Mucosa of stomach (tissue), 1 donor: ENCODE results near the gene HMGCR.

ENCODE experiments used
- H3K27me3 ChIP-seq: one replicate; pipeline ENCODE4 v1.7.0; 2013; ENCODE audit warnings: mild to moderate bottlenecking, low read length; ENCODE audit not compliant: control insufficient read depth, insufficient read depth
- H3K36me3 ChIP-seq: one replicate; pipeline ENCODE4 v1.7.0; 2013; ENCODE audit warnings: low read length; ENCODE audit not compliant: control insufficient read depth, insufficient read depth
- H3K4me1 ChIP-seq: one replicate; pipeline ENCODE4 v1.7.0; 2013; ENCODE audit warnings: mild to moderate bottlenecking, low read length; ENCODE audit not compliant: control insufficient read depth, insufficient read depth
- H3K4me3 ChIP-seq: one replicate; pipeline ENCODE4 v1.7.0; 2013; ENCODE audit warnings: low read length
- H3K9ac ChIP-seq: one replicate; pipeline ENCODE4 v1.7.0; 2013; ENCODE audit warnings: mild to moderate bottlenecking, low read length, moderate library complexity
- H3K9me3 ChIP-seq: one replicate; pipeline ENCODE4 v1.7.0; 2013; ENCODE audit warnings: mild to moderate bottlenecking, low read length, moderate library complexity; ENCODE audit not compliant: control insufficient read depth
- donor health status: Pancreatic carcinoma.

Gene HMGCR

GRCh38 chr5:75366787-75367186 is 29.8 kb downstream of the HMGCR start:
- Histone ChIP-seq H3K9me3 (no peaks in the 10 kb centered on the region), H3K27me3 (no peaks in the 10 kb centered on the region), H3K36me3 (no peaks in the 10 kb centered on the region), H3K4me3 (no peak overlapping the region), H3K9ac (no peak overlapping the region), H3K4me1 (peaks cover 15% of the 10 kb centered on the region)

GRCh38 chr5:75367401-75367800 is 30.4 kb downstream of the HMGCR start:
- Histone ChIP-seq H3K27me3 (no peaks in the 10 kb centered on the region), H3K9me3 (no peaks in the 10 kb centered on the region), H3K4me1 (peaks cover 15% of the 10 kb centered on the region), H3K4me3 (no peak overlapping the region), H3K36me3 (no peaks in the 10 kb centered on the region), H3K9ac (no peak overlapping the region)

- peaks cover 8% of the 10 kb centered on the region for H3K4me1 ChIP-seq
- no peak overlapping the region for H3K9ac ChIP-seq
- no peak overlapping the region for H3K4me3 ChIP-seq
- H3K36me3 ChIP-seq: no peaks in the 10 kb centered on the region
- H3K27me3 ChIP-seq: no peaks in the 10 kb centered on the region
- no peaks in the 10 kb centered on the region for H3K9me3 ChIP-seq
Observed at GRCh38 chr5:75368391-75368790, 31.4 kb downstream of the HMGCR start.

GRCh38 chr5:75373862-75374261 is 36.8 kb downstream of the HMGCR start:
- Histone ChIP-seq H3K27me3 (no peaks in the 10 kb centered on the region), H3K4me1 (no peaks in the 10 kb centered on the region), H3K36me3 (no peaks in the 10 kb centered on the region), H3K9ac (no peak overlapping the region), H3K9me3 (no peaks in the 10 kb centered on the region), H3K4me3 (no peak overlapping the region)

GRCh38 chr5:75374394-75374814 is 37.4 kb downstream of the HMGCR start:
- H3K4me3 ChIP-seq: no peak overlapping the region
- no peaks in the 10 kb centered on the region for H3K9me3 ChIP-seq
- no peaks in the 10 kb centered on the region for H3K4me1 ChIP-seq
- no peaks in the 10 kb centered on the region for H3K27me3 ChIP-seq
- H3K9ac ChIP-seq: no peak overlapping the region
- no peaks in the 10 kb centered on the region for H3K36me3 ChIP-seq

- Histone ChIP-seq H3K4me3 (no peak overlapping the region), H3K9me3 (no peaks in the 10 kb centered on the region), H3K4me1 (no peaks in the 10 kb centered on the region), H3K27me3 (no peaks in the 10 kb centered on the region), H3K36me3 (no peaks in the 10 kb centered on the region), H3K9ac (no peak overlapping the region)
Observed at GRCh38 chr5:75375414-75375813, 38.4 kb downstream of the HMGCR start.

- no peaks in the 10 kb centered on the region for H3K36me3 ChIP-seq
Observed at GRCh38 chr5:75380099-75380498, 43.1 kb downstream of the HMGCR start.

GRCh38 chr5:75381456-75381855 is 44.4 kb downstream of the HMGCR start:
- Histone ChIP-seq H3K4me3 (no peak overlapping the region), H3K4me1 (no peaks in the 10 kb centered on the region), H3K36me3 (no peaks in the 10 kb centered on the region), H3K27me3 (no peaks in the 10 kb centered on the region), H3K9me3 (no peaks in the 10 kb centered on the region), H3K9ac (no peak overlapping the region)

More at GRCh38 chr5:75380099-75380498, 43.1 kb downstream of the HMGCR start:
- Histone ChIP-seq H3K4me3 (no peak overlapping the region), H3K27me3 (no peaks in the 10 kb centered on the region), H3K4me1 (no peaks in the 10 kb centered on the region), H3K9ac (no peak overlapping the region), H3K9me3 (no peaks in the 10 kb centered on the region)

- no peak overlapping the region for H3K4me3 ChIP-seq
- H3K9ac ChIP-seq: no peak overlapping the region
- H3K4me1 ChIP-seq: no peaks in the 10 kb centered on the region
- no peaks in the 10 kb centered on the region for H3K9me3 ChIP-seq
- H3K36me3 ChIP-seq: no peaks in the 10 kb centered on the region
- H3K27me3 ChIP-seq: no peaks in the 10 kb centered on the region
Observed at GRCh38 chr5:75384218-75384617, 47.2 kb downstream of the HMGCR start.

GRCh38 chr5:75387806-75388205 is 50.8 kb downstream of the HMGCR start:
- Histone ChIP-seq H3K4me3 (no peak overlapping the region), H3K4me1 (no peaks in the 10 kb centered on the region), H3K36me3 (no peaks in the 10 kb centered on the region), H3K9ac (no peak overlapping the region), H3K9me3 (no peaks in the 10 kb centered on the region), H3K27me3 (no peaks in the 10 kb centered on the region)

GRCh38 chr5:75389430-75389829 is 52.4 kb downstream of the HMGCR start:
- H3K9ac ChIP-seq: no peak overlapping the region
- H3K4me1 ChIP-seq: no peaks in the 10 kb centered on the region
- no peak overlapping the region for H3K4me3 ChIP-seq
- H3K27me3 ChIP-seq: no peaks in the 10 kb centered on the region
- no peaks in the 10 kb centered on the region for H3K9me3 ChIP-seq
- no peaks in the 10 kb centered on the region for H3K36me3 ChIP-seq

- no peaks in the 10 kb centered on the region for H3K4me1 ChIP-seq
- H3K36me3 ChIP-seq: no peaks in the 10 kb centered on the region
- H3K4me3 ChIP-seq: no peak overlapping the region
- H3K27me3 ChIP-seq: no peaks in the 10 kb centered on the region
- H3K9ac ChIP-seq: no peak overlapping the region
- H3K9me3 ChIP-seq: no peaks in the 10 kb centered on the region
Observed at GRCh38 chr5:75395277-75395676, 58.3 kb downstream of the HMGCR start.

- H3K27me3 ChIP-seq: no peaks in the 10 kb centered on the region
- peaks cover 5% of the 10 kb centered on the region for H3K36me3 ChIP-seq
- H3K9me3 ChIP-seq: no peaks in the 10 kb centered on the region
- H3K4me3 ChIP-seq: no peak overlapping the region
- H3K4me1 ChIP-seq: no peaks in the 10 kb centered on the region
- no peak overlapping the region for H3K9ac ChIP-seq
Observed at GRCh38 chr5:75405296-75405695, 68.3 kb downstream of the HMGCR start.
